HCT116 (cell line): ENCODE data around the gene AMBP. TPM values are rescaled to one million over a fixed set of nuclear protein-coding genes. Genes with fewer than 3 reads are reported as not detected.

Experiments
- ATAC-seq: fragments of 200-7000 bp; cut with Tn5 transposase; 2 replicates; pipeline ENCODE4 v1.9.1; 2020; ENCODE audit warnings: mild to moderate bottlenecking, moderate library complexity
- BruUV-seq: library from RNA; stranded (reverse); fragments of 400-500 nt; replicated peaks from 2 replicates; lab custom pipeline; 2021; lab: Mats Ljungman, UMichigan
- CTCF ChIA-PET: fragments of 300-600 bp; sonication (Branson Sonifier 250); formaldehyde crosslinking; loops from one replicate; lab custom pipeline; 2021; ENCODE audit warnings: antibody characterized with exemption; lab: Charles Lee
- POLR2A ChIA-PET: fragments of 300-600, 350-600 bp; sonication (Branson Sonifier 250); formaldehyde crosslinking; loops from one replicate; lab custom pipeline; 2021; ENCODE audit warnings: antibody characterized with exemption; lab: Charles Lee
- RAD21 ChIA-PET, 2 experiments: fragments of 300-600 bp; sonication (Branson Sonifier 250); formaldehyde crosslinking; loops; one replicate each; lab custom pipeline; 2023; ENCODE audit warnings: low total read pairs in 2 of 2; ENCODE audit not compliant: uncharacterized antibody in 2 of 2, unreplicated experiment in 2 of 2, low non-redundant PET in 1 of 2; lab: Charles Lee
- DNase-seq: peaks from one replicate; pipeline ENCODE4 v3.0.0-alpha.2; 2010; ENCODE audit warnings: low read depth, low spot score
- H2AFZ ChIP-seq: fragments of 200-600 bp; shearing (Covaris generic), sonication (generic); 2 replicates; pipeline ENCODE4 v1.6.1; 2017; ENCODE audit warnings: low read depth, mixed run types, mixed read lengths, antibody characterized with exemption, low read length; ENCODE audit not compliant: poor library complexity, severe bottlenecking
- H3K27ac ChIP-seq: 2 replicates; pipeline ENCODE4 v1.5.1; 2012; ENCODE audit warnings: low read depth, low read length
- H3K27me3 ChIP-seq: fragments of 200-600 bp; sonication (generic); 2 replicates; pipeline ENCODE4 v1.6.1; 2016; ENCODE audit warnings: mixed run types, low read length, mixed read lengths; ENCODE audit not compliant: insufficient read depth
- H3K36me3 ChIP-seq, 2 experiments: fragments of 200-500 bp in 1 of 2; fragments of 200-600 bp in 1 of 2; sonication (Bioruptor generic) in 1 of 2; sonication (generic) in 1 of 2; 2 replicates each; pipeline versions ENCODE4 v1.5.1 to v1.6.1; 2014 to 2016; ENCODE audit warnings: low read length in 2 of 2, inconsistent platforms in 1 of 2, mixed read lengths in 1 of 2, mixed run types in 1 of 2; ENCODE audit not compliant: insufficient read depth in 2 of 2, control insufficient read depth in 1 of 2
- H3K4me1 ChIP-seq, 2 experiments: fragments of 200-600 bp in 1 of 2; sonication (generic) in 1 of 2; 2 replicates each; pipeline versions ENCODE4 v1.5.1 to v1.6.1; 2012 to 2017; ENCODE audit warnings: low read length in 2 of 2, inconsistent platforms in 1 of 2, mild to moderate bottlenecking in 1 of 2, mixed read lengths in 1 of 2, mixed run types in 1 of 2, moderate library complexity in 1 of 2; ENCODE audit not compliant: insufficient read depth in 2 of 2, control insufficient read depth in 1 of 2
- H3K4me2 ChIP-seq: fragments of 200-600 bp; sonication (generic); 2 replicates; pipeline ENCODE4 v1.6.1; 2017; ENCODE audit warnings: mixed run types, low read length, mixed read lengths
- H3K4me3 ChIP-seq, 2 experiments: fragments of 200-600 bp in 1 of 2; sonication (generic) in 1 of 2; replicated peaks in 1 of 2; 2 replicates each; pipeline ENCODE4 v1.5.1; 2011 to 2016; ENCODE audit warnings: low read length in 2 of 2, control low read depth in 1 of 2, low read depth in 1 of 2, mild to moderate bottlenecking in 1 of 2, mixed read lengths in 1 of 2, mixed run types in 1 of 2
- H3K79me2 ChIP-seq: fragments of 200-600 bp; sonication (generic); 2 replicates; pipeline ENCODE4 v1.6.1; 2017; ENCODE audit warnings: mild to moderate bottlenecking, mixed run types, low read length, moderate library complexity, mixed read lengths; ENCODE audit not compliant: insufficient read depth
- H3K9ac ChIP-seq: fragments of 200-600 bp; sonication (generic); 2 replicates; pipeline ENCODE4 v1.6.1; 2016; ENCODE audit warnings: low read length, mixed read lengths
- H3K9me2 ChIP-seq: fragments of 200-600 bp; sonication (generic), shearing (Covaris generic); 2 replicates; pipeline ENCODE4 v1.6.1; 2017; ENCODE audit warnings: mixed run types, mild to moderate bottlenecking, moderate library complexity; ENCODE audit not compliant: insufficient read depth
- H3K9me3 ChIP-seq, 2 experiments: fragments of 200-500 bp in 1 of 2; fragments of 200-600 bp in 1 of 2; sonication (Bioruptor generic) in 1 of 2; sonication (generic) in 1 of 2; 2 replicates each; pipeline ENCODE4 v1.6.1; 2014 to 2017; ENCODE audit warnings: low read length in 2 of 2, mixed read lengths in 2 of 2, inconsistent platforms in 1 of 2, low read depth in 1 of 2, mild to moderate bottlenecking in 1 of 2, mixed run types in 1 of 2, moderate library complexity in 1 of 2; ENCODE audit not compliant: control insufficient read depth in 1 of 2, insufficient read depth in 1 of 2
- H4K20me1 ChIP-seq: fragments of 200-600 bp; sonication (generic), shearing (Covaris generic); 2 replicates; pipeline ENCODE4 v1.6.1; 2017; ENCODE audit warnings: mixed run types, mild to moderate bottlenecking, moderate library complexity; ENCODE audit not compliant: insufficient read depth
- CBX3 ChIP-seq: IDR thresholded peaks from 2 replicates; pipeline ENCODE4 v1.6.1; 2012; ENCODE audit warnings: low read depth
- CEBPB ChIP-seq: IDR thresholded peaks from 2 replicates; pipeline ENCODE4 v1.6.1; 2012; ENCODE audit warnings: low read depth
- EGR1 ChIP-seq: IDR thresholded peaks from 2 replicates; pipeline ENCODE4 v1.6.1; 2012; ENCODE audit warnings: low read depth
- ELF1 ChIP-seq: IDR thresholded peaks from 2 replicates; pipeline ENCODE4 v1.6.1; 2012; ENCODE audit warnings: low read depth, borderline replicate concordance
- EZH2 ChIP-seq: fragments of 200-600 bp; sonication (generic); IDR thresholded peaks from 2 replicates; pipeline ENCODE4 v1.6.1; 2017; ENCODE audit warnings: antibody characterized with exemption, mixed run types
- EZH2phosphoT487 ChIP-seq: fragments of 200-600 bp; IDR thresholded peaks from 2 replicates; pipeline ENCODE4 v1.6.1; 2018; ENCODE audit warnings: antibody characterized with exemption, borderline replicate concordance
- FOSL1 ChIP-seq: IDR thresholded peaks from 2 replicates; pipeline ENCODE4 v1.6.1; 2012; ENCODE audit warnings: low read depth
- JUND ChIP-seq: IDR thresholded peaks from 2 replicates; pipeline ENCODE4 v1.6.1; 2012
- POLR2A ChIP-seq: IDR thresholded peaks from 2 replicates; pipeline ENCODE4 v1.7.0; 2011; ENCODE audit warnings: borderline replicate concordance; ENCODE audit not compliant: insufficient read depth, insufficient read length; ENCODE audit errors: extremely low read depth
- POLR2AphosphoS5 ChIP-seq: IDR thresholded peaks from 2 replicates; pipeline ENCODE4 v1.6.1; 2011; ENCODE audit warnings: mild to moderate bottlenecking, low read depth, low read length, moderate library complexity
- RAD21 ChIP-seq: IDR thresholded peaks from 2 replicates; pipeline ENCODE4 v1.6.1; 2012; ENCODE audit warnings: low read depth, mild to moderate bottlenecking
- SRF ChIP-seq: IDR thresholded peaks from 2 replicates; pipeline ENCODE4 v1.6.1; 2012; ENCODE audit warnings: low read depth
- TCF7L2 ChIP-seq: IDR thresholded peaks from 2 replicates; pipeline ENCODE4 v1.7.0; 2011; ENCODE audit warnings: borderline replicate concordance, inconsistent platforms; ENCODE audit not compliant: insufficient read depth, insufficient read length; ENCODE audit errors: extremely low read depth
- ZFX ChIP-seq: fragments of 450-650 bp; IDR thresholded peaks from 2 replicates; pipeline ENCODE4 v1.6.1; 2017
- ZNF274 ChIP-seq: fragments of 200-500 bp; sonication (Bioruptor generic); IDR thresholded peaks from 2 replicates; pipeline ENCODE4 v1.6.1; 2014; ENCODE audit warnings: mild to moderate bottlenecking, low read depth, low read length, inconsistent platforms
- intact Hi-C: fragments of 100-400 bp; cut with micrococcal nuclease; formaldehyde crosslinking; loops from 2 replicates; pipeline ENCODE4 v1.10.0; 2022
- total RNA-seq: library from RNA; stranded (reverse); gene quantifications from one replicate; pipeline ENCODE4 v1.2.1, GENCODE V29; 2021; ENCODE audit not compliant: unreplicated experiment
- TF ChIP-seq, protein P1 (sequence below): IDR thresholded peaks from 2 replicates; pipeline ENCODE4 v1.6.1; 2012
- TF ChIP-seq, protein P2 (sequence below): IDR thresholded peaks from 2 replicates; pipeline ENCODE4 v1.6.1; 2011; ENCODE audit warnings: mild to moderate bottlenecking, low read length, moderate library complexity; ENCODE audit not compliant: insufficient replicate concordance; ENCODE audit errors: extremely low read depth
- TF ChIP-seq, protein P3 (sequence below): IDR thresholded peaks from 2 replicates; pipeline ENCODE4 v1.6.1; 2012; ENCODE audit warnings: low read depth
- TF ChIP-seq, protein P4 (sequence below): IDR thresholded peaks from 2 replicates; pipeline ENCODE4 v1.6.1; 2012

Gene AMBP
- total RNA-seq, 1 experiment from 2014 or later, result 1.9 TPM

DNA sequence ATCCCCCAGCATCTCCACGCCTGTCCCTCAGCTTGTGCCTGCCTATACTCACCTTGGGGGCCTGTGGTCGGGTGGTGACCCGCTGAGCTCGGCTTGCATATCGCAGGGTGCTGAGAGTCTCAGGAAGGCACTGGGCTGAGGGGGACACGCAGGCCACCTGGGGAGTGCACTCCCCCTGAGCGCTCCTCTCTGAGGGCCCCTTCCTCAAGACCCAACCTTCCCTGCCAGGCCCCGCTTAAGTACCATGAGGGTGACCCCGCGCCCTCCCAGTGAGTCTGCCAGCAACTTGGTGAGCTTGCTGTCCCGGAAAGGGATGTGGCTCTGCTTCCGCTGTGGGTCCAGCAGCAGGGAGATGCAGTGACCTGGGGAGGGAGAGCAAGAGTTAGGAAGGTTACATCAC, 16.9 kb upstream of the AMBP start:
- no peaks in the 10 kb centered on the region for H3K36me3 ChIP-seq
- H3K79me2 ChIP-seq, result no peaks in the 10 kb centered on the region
- no peaks in the 10 kb centered on the region for H3K9me2 ChIP-seq
- H3K4me2 ChIP-seq, result no peak overlapping the region
- H3K9ac ChIP-seq, result no peak overlapping the region
- H3K27ac ChIP-seq, result no peak overlapping the region
- no peak for ATAC-seq
- DNase-seq, result no peak
- H3K4me3 ChIP-seq, result no peak overlapping the region
- CTCF ChIA-PET, result interaction anchor here (2.4 kb wide), 1 partner anchor 13 kb away, joined by 17 read pairs; no protein-coding TSS in a partner anchor
- POLR2A ChIA-PET, result no interaction called here
- TF ChIP-seq JUND (no peak), ELF1 (no peak), ZNF274 (no peak), EZH2 (no peak), CBX3 (no peak), CEBPB (no peak), POLR2AphosphoS5 (no peak), SRF (no peak), EGR1 (no peak), TCF7L2 (no peak), RAD21 (no peak), EZH2phosphoT487 (no peak), POLR2A (no peak), FOSL1 (no peak), ZFX (no peak)
- TF ChIP-seq, protein P1, sequence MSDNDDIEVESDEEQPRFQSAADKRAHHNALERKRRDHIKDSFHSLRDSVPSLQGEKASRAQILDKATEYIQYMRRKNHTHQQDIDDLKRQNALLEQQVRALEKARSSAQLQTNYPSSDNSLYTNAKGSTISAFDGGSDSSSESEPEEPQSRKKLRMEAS, result no peak
- TF ChIP-seq, protein P2, sequence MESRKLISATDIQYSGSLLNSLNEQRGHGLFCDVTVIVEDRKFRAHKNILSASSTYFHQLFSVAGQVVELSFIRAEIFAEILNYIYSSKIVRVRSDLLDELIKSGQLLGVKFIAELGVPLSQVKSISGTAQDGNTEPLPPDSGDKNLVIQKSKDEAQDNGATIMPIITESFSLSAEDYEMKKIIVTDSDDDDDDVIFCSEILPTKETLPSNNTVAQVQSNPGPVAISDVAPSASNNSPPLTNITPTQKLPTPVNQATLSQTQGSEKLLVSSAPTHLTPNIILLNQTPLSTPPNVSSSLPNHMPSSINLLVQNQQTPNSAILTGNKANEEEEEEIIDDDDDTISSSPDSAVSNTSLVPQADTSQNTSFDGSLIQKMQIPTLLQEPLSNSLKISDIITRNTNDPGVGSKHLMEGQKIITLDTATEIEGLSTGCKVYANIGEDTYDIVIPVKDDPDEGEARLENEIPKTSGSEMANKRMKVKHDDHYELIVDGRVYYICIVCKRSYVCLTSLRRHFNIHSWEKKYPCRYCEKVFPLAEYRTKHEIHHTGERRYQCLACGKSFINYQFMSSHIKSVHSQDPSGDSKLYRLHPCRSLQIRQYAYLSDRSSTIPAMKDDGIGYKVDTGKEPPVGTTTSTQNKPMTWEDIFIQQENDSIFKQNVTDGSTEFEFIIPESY, result no peak
- TF ChIP-seq, protein P3, sequence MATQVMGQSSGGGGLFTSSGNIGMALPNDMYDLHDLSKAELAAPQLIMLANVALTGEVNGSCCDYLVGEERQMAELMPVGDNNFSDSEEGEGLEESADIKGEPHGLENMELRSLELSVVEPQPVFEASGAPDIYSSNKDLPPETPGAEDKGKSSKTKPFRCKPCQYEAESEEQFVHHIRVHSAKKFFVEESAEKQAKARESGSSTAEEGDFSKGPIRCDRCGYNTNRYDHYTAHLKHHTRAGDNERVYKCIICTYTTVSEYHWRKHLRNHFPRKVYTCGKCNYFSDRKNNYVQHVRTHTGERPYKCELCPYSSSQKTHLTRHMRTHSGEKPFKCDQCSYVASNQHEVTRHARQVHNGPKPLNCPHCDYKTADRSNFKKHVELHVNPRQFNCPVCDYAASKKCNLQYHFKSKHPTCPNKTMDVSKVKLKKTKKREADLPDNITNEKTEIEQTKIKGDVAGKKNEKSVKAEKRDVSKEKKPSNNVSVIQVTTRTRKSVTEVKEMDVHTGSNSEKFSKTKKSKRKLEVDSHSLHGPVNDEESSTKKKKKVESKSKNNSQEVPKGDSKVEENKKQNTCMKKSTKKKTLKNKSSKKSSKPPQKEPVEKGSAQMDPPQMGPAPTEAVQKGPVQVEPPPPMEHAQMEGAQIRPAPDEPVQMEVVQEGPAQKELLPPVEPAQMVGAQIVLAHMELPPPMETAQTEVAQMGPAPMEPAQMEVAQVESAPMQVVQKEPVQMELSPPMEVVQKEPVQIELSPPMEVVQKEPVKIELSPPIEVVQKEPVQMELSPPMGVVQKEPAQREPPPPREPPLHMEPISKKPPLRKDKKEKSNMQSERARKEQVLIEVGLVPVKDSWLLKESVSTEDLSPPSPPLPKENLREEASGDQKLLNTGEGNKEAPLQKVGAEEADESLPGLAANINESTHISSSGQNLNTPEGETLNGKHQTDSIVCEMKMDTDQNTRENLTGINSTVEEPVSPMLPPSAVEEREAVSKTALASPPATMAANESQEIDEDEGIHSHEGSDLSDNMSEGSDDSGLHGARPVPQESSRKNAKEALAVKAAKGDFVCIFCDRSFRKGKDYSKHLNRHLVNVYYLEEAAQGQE, result no peak
- TF ChIP-seq, protein P4, sequence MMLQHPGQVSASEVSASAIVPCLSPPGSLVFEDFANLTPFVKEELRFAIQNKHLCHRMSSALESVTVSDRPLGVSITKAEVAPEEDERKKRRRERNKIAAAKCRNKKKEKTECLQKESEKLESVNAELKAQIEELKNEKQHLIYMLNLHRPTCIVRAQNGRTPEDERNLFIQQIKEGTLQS, result no peak
- no peaks in the 10 kb centered on the region for H3K27me3 ChIP-seq
- no peaks in the 10 kb centered on the region for H4K20me1 ChIP-seq
- H3K9me3 ChIP-seq, result no peaks in the 10 kb centered on the region
- intact Hi-C loops, result no loop called here
- RAD21 ChIA-PET, result no interaction called here
- no TSS peak for BruUV-seq
- H2AFZ ChIP-seq, result no peak overlapping the region
- peaks cover 0 to 9% of the 10 kb centered on the region in 2 experiments; a peak in 2 of 4 replicates for H3K4me1 ChIP-seq
